ENCODE data around the gene HOATZ.

GRCh38 chr11:111472228-111472627, 42.4 kb upstream of the HOATZ start:
- TF ChIP-seq CTCF (conservative IDR thresholded peaks at IDR 0.05) (no peak), ZFX (IDR thresholded peaks at IDR 0.05) (no peak)
